HG03558 (cell line): ENCODE data around the gene CYP27B1.
"Not testable (repeated sequence)": the region's sequence is repeated elsewhere in the genome, so short reads cannot be mapped to it uniquely, and the experiment has no call there.

Source experiments
- ATAC-seq: cut with Tn5 transposase; IDR thresholded peaks from one replicate; pipeline ENCODE4 v1.9.1; 2021; ENCODE audit warnings: moderate number of reproducible peaks; ENCODE audit not compliant: unreplicated experiment; ENCODE audit errors: extremely low read depth

CYP27B1 gene

DNA sequence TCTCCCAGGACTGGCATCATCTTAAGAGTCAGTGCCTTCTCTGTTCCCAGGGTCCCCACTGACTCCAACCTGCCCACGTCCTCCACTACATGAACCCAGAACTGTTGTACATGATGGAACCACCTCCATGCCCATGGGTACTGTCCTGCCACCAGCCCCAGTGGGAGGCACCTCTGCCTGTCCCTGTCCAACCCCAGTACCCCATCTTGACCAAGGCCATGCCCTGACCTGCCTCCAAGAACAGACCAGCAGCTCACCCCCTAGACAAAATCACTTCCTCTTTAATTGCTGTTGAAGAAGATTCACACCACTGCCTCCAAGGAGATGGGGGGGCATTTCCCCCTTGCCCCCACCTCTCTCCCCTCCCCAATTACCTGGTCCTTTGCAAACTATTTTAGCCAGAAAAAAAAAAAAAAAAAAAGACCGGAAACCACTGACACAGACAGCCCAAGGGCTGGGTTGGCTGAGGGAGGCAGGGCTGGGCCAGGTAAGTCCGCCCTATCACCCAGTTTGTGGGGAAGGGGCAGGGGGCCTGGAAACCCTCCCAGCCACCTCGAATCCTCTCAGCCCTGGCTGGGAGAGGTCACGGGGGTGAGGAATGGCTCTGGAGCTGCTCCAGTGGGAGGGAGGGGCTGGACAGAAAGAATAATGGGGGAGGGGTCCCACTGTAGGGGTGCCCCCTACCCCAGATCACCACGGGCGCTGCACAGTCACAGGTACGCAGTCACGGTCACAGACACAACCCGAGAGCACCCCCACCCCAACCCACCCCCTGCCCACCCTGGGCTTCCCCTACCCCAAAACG, 41.7 kb downstream of the CYP27B1 start:
- ATAC-seq: no peak

- ATAC-seq: no peak
Observed at GRCh38 chr12:57724003-57724935, 42.6 kb downstream of the CYP27B1 start.

- no peak for ATAC-seq
Observed at GRCh38 chr12:57723630-57723962, 43.3 kb downstream of the CYP27B1 start.

GRCh38 chr12:57722716-57723629, 43.9 kb downstream of the CYP27B1 start:
- no peak for ATAC-seq

DNA sequence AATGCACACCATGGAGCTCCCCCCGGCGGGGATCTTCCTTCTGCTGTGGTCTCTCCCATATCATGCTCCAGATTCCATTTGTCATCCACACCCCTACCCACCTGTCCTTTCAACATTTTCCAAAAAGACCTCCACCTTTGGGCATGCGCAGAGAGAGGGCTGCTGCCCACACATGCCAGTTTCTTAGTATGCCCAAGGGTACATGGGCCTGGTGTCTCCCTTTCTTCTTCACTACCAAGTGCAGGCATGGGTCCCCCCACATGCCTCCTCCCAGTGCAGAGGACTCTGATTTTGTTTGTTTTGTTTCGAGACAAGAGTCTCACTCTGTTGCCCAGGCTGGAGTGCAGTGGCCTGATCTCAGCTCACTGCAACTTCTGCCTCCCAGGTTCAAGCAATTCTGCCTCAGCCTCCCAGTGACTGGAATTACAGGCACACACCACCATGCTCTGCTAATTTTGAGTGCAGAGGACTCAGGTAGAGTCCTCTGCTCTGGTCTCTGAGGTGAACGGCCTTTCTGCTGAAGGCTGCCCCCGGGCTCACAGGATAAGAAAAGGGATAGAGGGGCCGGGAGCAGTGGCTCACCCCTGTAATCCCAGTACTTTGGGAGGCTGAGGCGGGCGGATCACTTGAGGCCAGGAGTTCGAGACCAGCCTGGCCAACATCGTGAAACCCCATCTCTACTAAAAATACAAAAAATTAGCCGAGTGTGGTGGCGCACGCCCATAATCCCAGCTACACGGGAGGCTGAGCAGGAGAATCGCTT, 44.9 kb downstream of the CYP27B1 start:
- not testable (repeated sequence) for ATAC-seq

- no peak for ATAC-seq
Observed at GRCh38 chr12:57720606-57721595, 46.0 kb downstream of the CYP27B1 start.

DNA sequence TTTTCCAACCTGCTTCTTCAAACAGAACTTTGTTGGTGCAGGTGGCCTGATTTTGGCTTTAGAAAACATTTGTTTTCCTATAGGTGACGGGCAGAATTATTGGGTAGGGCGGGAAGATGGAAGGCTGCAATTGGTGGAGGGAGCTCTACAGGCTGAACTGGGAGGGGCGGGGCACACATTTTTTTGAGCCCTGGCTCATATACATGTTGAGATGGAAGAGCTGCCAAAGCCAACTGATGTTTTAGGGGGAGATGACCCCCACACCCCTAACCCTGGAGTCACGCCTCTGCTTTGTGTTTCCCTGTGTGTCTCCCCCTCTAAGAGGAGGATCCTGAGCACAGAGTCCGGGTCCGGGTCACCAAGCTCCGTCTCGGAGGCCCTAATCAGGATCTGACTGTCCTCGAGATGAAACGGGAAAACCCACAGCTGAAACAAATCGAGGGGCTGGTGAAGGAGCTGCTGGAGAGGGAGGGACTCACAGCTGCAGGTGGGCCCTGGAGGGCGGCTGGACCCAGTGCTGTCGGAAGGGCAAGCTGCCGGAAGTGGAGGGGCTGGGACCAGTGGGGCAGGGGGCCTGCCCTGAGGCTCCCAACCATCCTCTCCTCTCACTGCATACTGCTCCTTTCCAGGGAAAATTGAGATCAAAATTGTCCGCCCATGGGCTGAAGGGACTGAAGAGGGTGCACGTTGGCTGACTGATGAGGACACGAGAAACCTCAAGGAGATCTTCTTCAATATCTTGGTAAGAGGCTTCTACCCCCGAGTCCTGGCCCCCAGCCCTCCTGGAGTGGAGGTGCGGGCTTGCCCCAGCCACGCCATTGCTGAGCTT, 46.9 kb downstream of the CYP27B1 start:
- ATAC-seq: no peak

GRCh38 chr12:57718641-57719528, 48.0 kb downstream of the CYP27B1 start:
- no peak for ATAC-seq

DNA sequence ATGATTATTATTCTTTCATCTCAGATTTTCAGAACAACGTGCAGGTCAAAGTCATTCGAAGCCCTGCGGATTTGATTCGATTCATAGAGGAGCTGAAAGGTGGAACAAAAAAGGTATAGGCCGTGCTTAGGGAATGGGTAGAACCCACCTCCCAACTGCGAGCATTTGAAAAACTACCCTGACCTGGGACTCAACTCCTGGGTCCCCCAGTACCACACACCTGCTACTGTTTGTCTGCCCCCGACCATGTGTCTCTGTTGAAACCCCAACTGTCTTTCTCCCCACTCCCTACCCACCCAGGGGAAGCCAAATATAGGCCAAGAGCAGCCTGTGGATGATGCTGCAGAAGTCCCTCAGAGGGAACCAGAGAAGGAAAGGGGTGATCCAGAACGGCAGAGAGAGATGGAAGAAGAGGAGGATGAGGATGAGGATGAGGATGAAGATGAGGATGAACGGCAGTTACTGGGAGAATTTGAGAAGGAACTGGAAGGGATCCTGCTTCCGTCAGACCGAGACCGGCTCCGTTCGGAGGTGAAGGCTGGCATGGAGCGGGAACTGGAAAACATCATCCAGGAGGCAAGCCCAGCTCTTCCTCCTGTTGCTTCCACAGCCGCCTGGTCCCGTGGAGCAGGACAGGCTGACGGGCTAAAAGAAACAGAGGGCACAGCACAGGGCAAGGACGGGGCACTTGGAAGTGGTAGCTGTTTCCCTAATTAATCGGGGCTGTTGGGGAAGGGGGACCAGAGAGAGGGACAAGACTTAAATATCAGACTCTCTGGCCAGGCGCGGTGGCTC, 48.8 kb downstream of the CYP27B1 start:
- ATAC-seq: no peak

GRCh38 chr12:57717131-57717530, 49.7 kb downstream of the CYP27B1 start:
- ATAC-seq: no peak

DNA sequence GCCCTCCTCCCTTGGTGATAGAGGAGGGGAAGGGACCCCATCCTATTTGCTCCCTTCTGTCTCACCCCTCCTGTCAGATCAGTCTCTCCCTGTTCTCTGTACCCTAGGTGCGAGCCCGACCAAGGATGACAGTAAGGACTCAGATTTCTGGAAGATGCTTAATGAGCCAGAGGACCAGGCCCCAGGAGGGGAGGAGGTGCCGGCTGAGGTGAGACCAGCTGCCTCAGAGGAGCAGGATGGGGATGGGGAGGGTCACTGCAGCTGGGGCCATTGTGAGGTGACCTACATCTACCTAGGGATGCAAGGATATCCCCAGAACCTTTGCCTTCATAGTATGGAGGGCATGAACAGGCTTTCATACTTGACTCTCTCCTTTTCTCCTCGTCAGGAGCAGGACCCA, 50.6 kb downstream of the CYP27B1 start:
- ATAC-seq: no peak

DNA sequence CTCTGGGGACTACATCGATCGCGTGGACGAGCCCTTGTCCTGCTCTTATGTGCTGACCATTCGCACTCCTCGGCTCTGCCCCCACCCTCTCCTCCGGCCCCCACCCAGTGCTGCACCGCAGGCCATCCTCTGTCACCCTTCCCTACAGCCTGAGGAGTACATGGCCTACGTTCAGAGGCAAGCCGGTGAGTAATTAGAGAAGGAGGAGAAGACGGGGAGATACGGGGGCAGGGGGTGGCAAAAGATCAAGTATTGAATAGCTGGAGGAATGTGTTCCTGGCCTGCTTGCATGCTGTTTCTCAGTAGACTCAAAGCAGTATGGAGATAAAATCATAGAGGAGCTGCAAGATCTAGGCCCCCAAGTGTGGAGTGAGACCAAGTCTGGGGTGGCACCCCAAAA, 51.1 kb downstream of the CYP27B1 start:
- no peak for ATAC-seq

- ATAC-seq: not testable (repeated sequence)
Observed at GRCh38 chr12:57715036-57715748, 51.7 kb downstream of the CYP27B1 start.

- ATAC-seq: no peak
Observed at GRCh38 chr12:57713209-57713608, 53.7 kb downstream of the CYP27B1 start.

GRCh38 chr12:57712701-57713100, 54.2 kb downstream of the CYP27B1 start:
- ATAC-seq: no peak
